GM23338 (cell line): Measurements from ENCODE around the gene PLSCR4. TPM values are rescaled to one million over a fixed set of nuclear protein-coding genes. Genes with fewer than 3 reads are reported as not detected.

ENCODE experiments used
- ATAC-seq: fragments of 200-7000 bp; cut with Tn5 transposase; 3 replicates; pipeline ENCODE4 v1.9.1; 2020
- DNase-seq: peaks from one replicate; pipeline ENCODE4 v3.0.0-alpha.2; 2015; ENCODE audit warnings: low spot score
- H2AFZ ChIP-seq: fragments of 200-600 bp; sonication (generic); 2 replicates; pipeline ENCODE4 v1.8.0; 2016; ENCODE audit warnings: antibody characterized with exemption, mild to moderate bottlenecking, moderate library complexity
- H3F3A ChIP-seq: fragments of 200-600 bp; sonication (generic); replicated peaks from 2 replicates; pipeline ENCODE4 v1.8.0; 2017; ENCODE audit warnings: antibody characterized with exemption, mixed run types, low read depth
- H3K27ac ChIP-seq: fragments of 200-600 bp; sonication (generic); 2 replicates; pipeline ENCODE4 v1.6.1; 2016; ENCODE audit warnings: low read depth
- H3K27me3 ChIP-seq: fragments of 200-600 bp; sonication (generic); 2 replicates; pipeline ENCODE4 v1.8.0; 2016; ENCODE audit warnings: mild to moderate bottlenecking, mixed run types, moderate library complexity; ENCODE audit not compliant: insufficient read depth
- H3K36me3 ChIP-seq: fragments of 200-600 bp; sonication (generic); 2 replicates; pipeline ENCODE4 v1.8.0; 2016; ENCODE audit warnings: mild to moderate bottlenecking; ENCODE audit not compliant: insufficient read depth
- H3K4me1 ChIP-seq: fragments of 200-600 bp; sonication (generic); 2 replicates; pipeline ENCODE4 v1.8.0; 2016; ENCODE audit warnings: mild to moderate bottlenecking, moderate library complexity; ENCODE audit not compliant: insufficient read depth
- H3K4me2 ChIP-seq: fragments of 200-600 bp; sonication (generic); 2 replicates; pipeline ENCODE4 v1.7.1; 2017; ENCODE audit warnings: mixed run types
- H3K4me3 ChIP-seq: fragments of 200-600 bp; sonication (generic); 2 replicates; pipeline ENCODE4 v1.6.1; 2016; ENCODE audit warnings: mixed run types
- H3K79me2 ChIP-seq: fragments of 200-600 bp; sonication (generic); replicated peaks from 2 replicates; pipeline ENCODE4 v1.8.0; 2017; ENCODE audit warnings: mild to moderate bottlenecking; ENCODE audit not compliant: insufficient read depth
- H3K9me2 ChIP-seq: fragments of 200-600 bp; sonication (generic); 2 replicates; pipeline ENCODE4 v1.8.0; 2017; ENCODE audit not compliant: insufficient read depth
- H4K20me1 ChIP-seq: fragments of 200-600 bp; sonication (generic); replicated peaks from 2 replicates; pipeline ENCODE4 v1.8.0; 2017; ENCODE audit warnings: mild to moderate bottlenecking; ENCODE audit not compliant: insufficient read depth
- H3K27ac Mint-ChIP-seq: 2 replicates; pipeline ENCODE4 v1.8.0; 2020; ENCODE audit warnings: inconsistent platforms, mild to moderate bottlenecking, moderate library complexity, mixed read lengths
- H3K27me3 Mint-ChIP-seq: 3 replicates; pipeline ENCODE4 v1.8.0; 2022; ENCODE audit warnings: low read depth, mild to moderate bottlenecking, moderate library complexity, mixed read lengths, inconsistent platforms; ENCODE audit not compliant: insufficient read depth, poor library complexity
- H3K36me3 Mint-ChIP-seq: 3 replicates; pipeline ENCODE4 v1.8.0; 2021; ENCODE audit warnings: low read depth, mild to moderate bottlenecking, inconsistent platforms, moderate library complexity, mixed read lengths
- H3K4me1 Mint-ChIP-seq: 3 replicates; pipeline ENCODE4 v1.8.0; 2020; ENCODE audit warnings: mild to moderate bottlenecking, inconsistent platforms, mixed read lengths
- H3K4me3 Mint-ChIP-seq: 3 replicates; pipeline ENCODE4 v1.8.0; 2021; ENCODE audit warnings: moderate library complexity, mild to moderate bottlenecking, inconsistent platforms, mixed read lengths
- H3K9me3 Mint-ChIP-seq: 3 replicates; pipeline ENCODE4 v1.8.0; 2020; ENCODE audit warnings: moderate library complexity, mild to moderate bottlenecking, inconsistent platforms, mixed read lengths
- CTCF ChIP-seq, 2 experiments: fragments of 200-600 bp in 1 of 2; sonication (generic) in 1 of 2; conservative IDR thresholded peaks; 2 replicates each; pipeline versions ENCODE4 v1.5.1 to v1.6.1; 2016 to 2017; ENCODE audit warnings: antibody characterized with exemption in 2 of 2, low read depth in 2 of 2, mild to moderate bottlenecking in 2 of 2, moderate library complexity in 1 of 2
- EZH2 ChIP-seq: fragments of 200-600 bp; sonication (generic); IDR thresholded peaks from one replicate; pipeline ENCODE4 v1.8.0; 2017; ENCODE audit warnings: antibody characterized with exemption, mild to moderate bottlenecking, low read depth; ENCODE audit not compliant: unreplicated experiment
- EZH2phosphoT487 ChIP-seq: fragments of 200-600 bp; sonication (generic); IDR thresholded peaks from one replicate; pipeline ENCODE4 v1.8.1; 2018; ENCODE audit warnings: antibody characterized with exemption; ENCODE audit not compliant: unreplicated experiment
- POLR2AphosphoS5 ChIP-seq: IDR thresholded peaks from 2 replicates; pipeline ENCODE4 v1.6.1; 2016; ENCODE audit warnings: antibody characterized with exemption, low read depth
- ZNF331 ChIP-seq: fragments of 250-450 bp; sonication (Bioruptor Pico); IDR thresholded peaks from 2 replicates; pipeline ENCODE4 v1.5.0; 2020; ENCODE audit warnings: low read depth, mild to moderate bottlenecking, moderate library complexity
- ZNF462 ChIP-seq: fragments of 250-450 bp; sonication (Bioruptor Pico); IDR thresholded peaks from 2 replicates; pipeline ENCODE4 v1.5.0; 2020; ENCODE audit warnings: mild to moderate bottlenecking, moderate library complexity
- polyA plus RNA-seq: library from polyadenylated mRNA; unstranded; fragments of >200 nt; fragmentation: Nextera tagmentation; extraction: Ambion mirVana; gene quantifications from 2 replicates; pipeline ENCODE4 v1.2.1, GENCODE V29; 2016
- total RNA-seq: library from RNA; depleted of rRNA; stranded (reverse); fragments of >200 nt; shearing (Covaris generic); gene quantifications from 2 replicates; pipeline ENCODE4 v1.2.3, GENCODE V29; 2014

The PLSCR4 gene
- total and polyA plus RNA-seq, 2 experiments from 2014 or later = 1.4 to 5.2 TPM

GRCh38 chr3:146274833-146275232 lies 23.9 kb upstream of the PLSCR4 start (continued):
- no peak for TF ChIP-seq ZNF462 (CRISPR knock-in tag)
- TF ChIP-seq ZNF331 (CRISPR knock-in tag) = no peak
- TF ChIP-seq EZH2phosphoT487 = no peak

- Histone ChIP-seq H2AFZ (no peak overlapping the region), H3K9me2 (no peaks in the 10 kb centered on the region), H3K4me3 (no peak overlapping the region), H3K79me2 (no peaks in the 10 kb centered on the region), H4K20me1 (no peaks in the 10 kb centered on the region), H3K36me3 (no peaks in the 10 kb centered on the region), H3F3A (no peaks in the 10 kb centered on the region), H3K4me2 (no peak overlapping the region), H3K27me3 (no peaks in the 10 kb centered on the region), H3K4me1 (0 out of 2 replicates have a peak, but pooled peaks cover 7% of the 10 kb centered on the region), H3K27ac (no peak overlapping the region)
- Mint-ChIP-seq H3K36me3 (no peaks in the 10 kb centered on the region), H3K27ac (no peak overlapping the region), H3K27me3 (no peaks in the 10 kb centered on the region), H3K4me1 (peaks cover 5% of the 10 kb centered on the region; the same call in 2 of the 3 replicates), H3K9me3 (no peaks in the 10 kb centered on the region), H3K4me3 (no peak overlapping the region)
- DNase-seq (no peak), ATAC-seq (no peak)
- TF ChIP-seq POLR2AphosphoS5 (no peak), ZNF331 (CRISPR knock-in tag) (no peak), EZH2 (no peak), CTCF (conservative IDR thresholded peaks at IDR 0.05; ENCODE audit: low read depth in 2 of 2) (no peak), EZH2phosphoT487 (no peak)
Measured at GRCh38 chr3:146273721-146274407, 23.0 kb upstream of the PLSCR4 start.
